Measurements from ENCODE around the gene ILF2.

DNA sequence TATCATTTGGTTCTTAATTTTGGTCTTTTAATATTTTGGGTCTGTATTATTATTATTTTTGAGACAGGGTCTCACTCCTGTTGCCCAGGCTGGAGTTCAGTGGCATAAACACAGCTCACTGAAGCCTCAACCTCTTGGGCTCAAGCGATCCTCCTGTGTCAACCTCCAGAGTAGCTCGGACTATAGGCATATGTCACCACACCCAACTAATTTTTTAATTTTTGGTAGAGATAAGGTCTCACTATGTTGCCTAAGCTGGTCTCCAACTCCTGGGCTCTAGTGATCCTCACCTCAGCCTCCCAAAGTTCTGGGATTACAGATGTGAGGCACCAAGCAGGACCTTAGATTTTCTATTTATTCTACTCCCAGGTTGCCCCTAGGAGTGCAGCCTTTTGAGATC, 2.7 kb upstream of the ILF2 start:
- TF ChIP-seq, protein P1, sequence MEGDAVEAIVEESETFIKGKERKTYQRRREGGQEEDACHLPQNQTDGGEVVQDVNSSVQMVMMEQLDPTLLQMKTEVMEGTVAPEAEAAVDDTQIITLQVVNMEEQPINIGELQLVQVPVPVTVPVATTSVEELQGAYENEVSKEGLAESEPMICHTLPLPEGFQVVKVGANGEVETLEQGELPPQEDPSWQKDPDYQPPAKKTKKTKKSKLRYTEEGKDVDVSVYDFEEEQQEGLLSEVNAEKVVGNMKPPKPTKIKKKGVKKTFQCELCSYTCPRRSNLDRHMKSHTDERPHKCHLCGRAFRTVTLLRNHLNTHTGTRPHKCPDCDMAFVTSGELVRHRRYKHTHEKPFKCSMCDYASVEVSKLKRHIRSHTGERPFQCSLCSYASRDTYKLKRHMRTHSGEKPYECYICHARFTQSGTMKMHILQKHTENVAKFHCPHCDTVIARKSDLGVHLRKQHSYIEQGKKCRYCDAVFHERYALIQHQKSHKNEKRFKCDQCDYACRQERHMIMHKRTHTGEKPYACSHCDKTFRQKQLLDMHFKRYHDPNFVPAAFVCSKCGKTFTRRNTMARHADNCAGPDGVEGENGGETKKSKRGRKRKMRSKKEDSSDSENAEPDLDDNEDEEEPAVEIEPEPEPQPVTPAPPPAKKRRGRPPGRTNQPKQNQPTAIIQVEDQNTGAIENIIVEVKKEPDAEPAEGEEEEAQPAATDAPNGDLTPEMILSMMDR (IDR thresholded peaks at IDR 0.05), result no peak
- no peak for TF ChIP-seq EP300 (IDR thresholded peaks at IDR 0.05)

All from esophagus muscularis mucosa (tissue), 3 donors.